NCI-H1930 (cell line): ENCODE data around the gene VSTM4.

Experiments
- DNase-seq, 2 experiments: peaks; one replicate each; lab custom pipeline; 2025; lab: John Stamatoyannopoulos, UW

The VSTM4 gene

DNA sequence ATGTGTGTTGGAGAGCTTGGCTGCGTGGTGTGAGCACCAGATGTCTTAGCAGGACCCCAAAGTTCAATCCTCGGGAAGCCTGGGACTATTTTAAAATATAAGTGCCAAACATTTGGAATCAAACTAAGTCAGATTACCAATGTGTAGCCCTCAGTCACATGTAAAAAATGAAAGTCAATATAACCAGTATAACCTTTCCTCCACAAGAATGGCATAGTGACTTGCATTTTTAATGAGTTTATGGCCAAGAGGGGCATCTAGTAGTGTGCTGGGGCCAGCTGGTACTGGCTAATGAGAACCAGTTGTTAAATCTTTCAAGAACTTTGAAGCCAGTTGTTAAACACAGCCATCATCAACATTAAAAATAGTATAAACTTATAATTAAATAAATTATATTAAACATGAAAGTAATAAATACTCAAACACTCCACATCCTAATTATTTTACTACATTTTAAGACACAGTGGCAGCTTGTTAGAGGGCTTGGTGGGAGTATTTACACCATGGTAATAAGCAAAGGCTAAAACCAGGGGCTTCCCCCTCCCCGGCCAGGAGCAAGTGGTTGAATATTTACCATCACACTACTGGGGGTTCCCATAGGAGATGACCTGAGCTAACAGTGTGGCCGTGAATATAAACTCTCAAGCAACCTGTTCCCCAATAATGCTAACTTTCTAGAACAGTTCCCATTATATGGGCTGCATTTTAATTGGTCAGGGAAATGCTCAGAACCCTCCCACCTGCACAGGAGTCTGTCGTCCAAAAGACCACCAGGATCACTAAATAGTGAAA is 26.4 kb upstream of the VSTM4 start:
- DNase-seq, result no peak

DNA sequence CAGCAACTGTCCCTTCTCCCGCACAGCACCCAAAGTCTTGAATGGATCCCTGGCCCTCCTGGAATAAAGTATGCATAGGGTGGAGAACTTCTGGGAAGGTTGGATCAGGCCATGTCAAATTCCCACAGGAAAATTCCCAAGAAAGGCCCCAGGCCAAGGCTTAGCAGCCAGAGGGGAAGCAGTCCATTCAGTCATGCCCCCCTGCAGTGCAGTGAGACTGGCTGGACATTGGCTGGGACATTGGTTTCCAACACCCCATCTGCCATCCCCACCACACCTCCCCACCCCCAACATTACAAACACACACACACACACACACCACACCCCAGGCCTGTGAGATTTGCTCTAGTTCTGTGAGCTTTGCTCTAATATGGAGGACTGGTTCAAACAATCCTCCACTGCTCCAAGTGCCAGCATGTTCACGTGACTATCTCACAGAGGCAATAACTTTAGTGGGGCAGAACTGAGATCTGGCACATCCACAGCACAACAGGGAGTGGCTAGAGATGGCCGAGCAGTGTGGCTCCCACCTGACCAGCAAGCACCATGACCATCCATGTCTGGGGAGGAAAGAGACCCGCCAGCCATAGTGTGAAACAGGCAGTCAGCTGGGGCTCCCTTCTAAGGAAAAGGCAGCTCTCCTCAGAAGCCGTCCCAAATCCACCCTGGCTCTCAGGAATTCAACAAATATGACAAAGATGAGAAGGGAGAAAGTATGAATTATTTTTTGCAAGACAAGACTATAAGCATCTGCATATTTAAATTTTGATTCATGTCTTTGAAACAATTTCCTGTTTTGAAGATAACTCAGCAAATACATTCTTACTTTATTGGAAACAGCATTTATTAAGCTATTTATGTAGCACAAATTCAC is 25.2 kb upstream of the VSTM4 start:
- DNase-seq, result no peak

DNA sequence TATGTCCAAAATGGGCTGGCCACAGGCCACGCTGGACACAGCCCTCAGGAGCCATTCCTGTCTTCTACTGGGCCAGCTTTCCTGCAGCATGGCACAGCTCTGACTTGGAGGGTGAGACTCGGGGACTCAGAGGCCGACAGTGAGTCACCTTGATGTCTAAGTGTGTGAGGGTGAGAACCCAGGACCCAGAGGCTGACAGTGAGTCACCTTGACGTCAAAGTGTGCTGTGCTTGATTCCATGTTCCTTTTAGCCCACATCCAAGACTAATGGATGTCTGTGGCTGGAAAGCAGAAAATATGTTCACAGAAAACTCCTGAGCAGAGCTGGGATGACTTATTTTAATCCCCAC is 24.5 kb upstream of the VSTM4 start:
- DNase-seq, result no peak

DNA sequence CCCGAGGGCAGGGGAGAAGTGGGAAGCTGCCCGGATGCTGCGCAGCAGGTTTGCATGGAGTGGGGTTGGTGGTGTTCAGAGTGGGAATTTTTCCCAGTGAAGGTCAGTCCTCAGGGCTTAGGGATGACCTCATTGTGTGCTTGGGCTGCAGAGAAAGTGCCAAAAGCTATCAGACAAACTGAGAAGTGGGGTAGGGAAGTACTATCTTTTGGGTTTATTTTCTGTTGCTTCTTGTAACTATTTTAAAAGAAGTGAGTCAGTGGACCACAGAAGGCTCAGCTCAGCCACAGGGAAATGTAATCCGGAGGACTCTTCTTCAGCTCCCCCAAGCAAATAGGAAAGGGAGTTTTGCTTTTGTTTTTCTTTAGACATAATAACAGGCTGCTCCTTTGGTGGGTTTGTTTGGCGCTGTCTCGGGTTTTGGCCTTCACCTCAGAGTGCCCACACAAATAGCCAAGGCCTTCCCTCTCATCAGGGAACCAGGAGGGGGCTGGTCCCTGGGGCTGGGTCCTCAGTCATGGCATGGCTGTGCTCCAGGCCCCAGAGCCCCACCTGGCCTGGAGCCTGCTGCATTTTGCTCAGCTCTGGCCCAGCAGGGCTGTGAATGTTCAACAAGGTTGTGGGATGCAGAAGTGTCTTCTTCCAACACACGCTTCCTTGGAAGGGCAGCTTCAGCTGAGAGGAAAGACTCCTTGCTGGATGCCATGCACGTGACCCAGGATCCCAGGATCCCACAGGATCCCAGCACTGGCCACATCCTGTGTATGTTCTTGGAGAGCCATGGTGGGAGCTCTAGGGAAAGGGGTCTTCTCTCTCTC is 23.9 kb upstream of the VSTM4 start:
- DNase-seq, result no peak

DNA sequence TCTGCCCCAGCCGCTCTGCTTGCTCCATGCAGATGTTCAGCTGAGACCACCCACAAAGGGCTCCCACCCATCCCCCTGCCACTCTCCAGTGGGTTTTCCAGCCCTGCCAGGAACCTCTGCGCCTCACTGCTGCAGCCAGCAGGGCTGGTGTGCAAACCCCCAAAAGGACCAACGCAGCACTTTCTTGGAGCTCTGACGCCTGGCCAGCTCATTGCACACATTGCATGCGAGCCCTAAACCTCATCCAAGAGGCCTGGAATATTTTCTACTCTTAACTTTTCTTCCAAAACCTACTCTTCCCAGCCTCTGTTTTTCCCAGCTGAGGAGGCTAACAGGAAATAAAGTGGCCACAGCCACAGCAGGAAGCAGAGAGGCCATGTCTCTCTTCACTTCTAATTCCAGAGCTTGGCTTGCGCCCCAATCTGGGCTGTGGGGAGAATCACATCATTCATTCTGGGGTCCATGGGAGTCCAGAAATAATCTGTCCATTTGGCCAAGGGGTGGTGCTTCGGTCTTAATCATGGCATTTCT is 23.1 kb upstream of the VSTM4 start:
- DNase-seq, result no peak

DNA sequence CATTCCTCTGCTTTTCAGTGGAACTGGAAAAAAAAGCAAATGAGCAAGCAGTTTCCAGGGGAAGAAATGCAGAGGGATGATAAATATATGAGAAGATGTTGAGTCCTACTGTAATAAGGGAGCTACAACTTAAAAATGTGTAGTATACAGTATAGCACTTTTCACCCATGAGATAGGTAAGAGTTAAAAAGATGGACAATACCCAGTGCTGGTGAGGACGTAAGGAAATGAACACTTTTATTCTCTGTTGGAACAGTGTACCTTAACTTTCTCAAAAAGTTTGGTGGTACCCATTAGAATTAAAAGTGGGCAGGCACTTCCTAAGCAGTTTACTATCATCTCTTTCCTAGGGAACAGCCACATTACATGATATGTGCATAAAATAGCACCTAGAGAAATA is 21.2 kb upstream of the VSTM4 start:
- no peak for DNase-seq

DNA sequence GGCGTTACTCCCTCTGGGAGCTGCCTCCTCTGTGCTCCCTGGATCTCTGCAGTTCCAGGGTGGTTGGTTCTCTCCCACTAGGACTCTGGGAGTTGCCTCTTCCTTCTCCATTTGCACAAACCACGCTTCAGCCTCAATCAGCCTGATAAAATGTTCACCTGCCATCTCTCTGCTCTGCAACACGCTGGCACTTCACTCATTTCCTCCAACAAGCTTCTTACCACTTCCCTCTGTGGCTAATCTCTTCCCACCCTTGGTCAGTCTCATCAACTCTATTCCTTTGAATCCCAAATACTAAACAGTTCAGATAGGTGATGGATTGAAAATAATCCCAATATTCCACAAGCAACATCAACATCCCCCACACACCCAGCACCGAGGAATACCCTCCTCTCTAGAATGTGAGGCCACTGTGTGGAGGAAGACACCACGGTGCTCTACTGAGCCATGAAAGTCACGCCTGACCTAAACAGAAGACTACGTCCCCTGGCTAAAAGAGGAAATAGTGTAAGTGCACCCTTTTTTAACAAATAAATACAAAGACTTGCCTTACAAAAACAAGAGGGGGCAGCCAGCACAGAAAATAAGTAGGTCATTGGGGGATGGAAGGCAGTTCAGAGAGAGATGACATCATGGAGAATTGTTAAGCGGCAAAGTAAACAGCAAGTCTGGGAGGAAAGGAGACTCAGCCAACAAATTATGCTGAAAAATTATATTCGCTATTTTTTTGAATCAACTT is 20.4 kb upstream of the VSTM4 start:
- no peak for DNase-seq

DNA sequence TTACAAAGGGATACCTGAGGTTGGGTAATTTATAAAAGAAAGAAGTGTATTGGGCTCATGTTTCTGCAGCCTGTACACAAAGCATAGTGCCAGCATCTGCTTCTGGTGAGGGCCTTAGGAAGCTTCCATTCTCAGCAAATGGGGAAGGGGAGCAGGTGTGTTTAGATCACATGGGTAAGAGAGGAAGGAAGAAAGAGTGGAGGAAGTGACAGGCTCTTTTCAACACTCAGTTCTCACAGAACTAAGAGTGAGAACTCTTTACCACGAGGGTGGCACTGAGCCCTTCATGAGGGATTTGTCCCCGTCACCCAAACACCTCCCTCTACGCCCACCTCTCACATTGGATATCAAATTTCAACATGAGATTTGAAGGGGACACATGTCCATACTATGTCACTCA is 19.0 kb upstream of the VSTM4 start:
- no peak for DNase-seq

DNA sequence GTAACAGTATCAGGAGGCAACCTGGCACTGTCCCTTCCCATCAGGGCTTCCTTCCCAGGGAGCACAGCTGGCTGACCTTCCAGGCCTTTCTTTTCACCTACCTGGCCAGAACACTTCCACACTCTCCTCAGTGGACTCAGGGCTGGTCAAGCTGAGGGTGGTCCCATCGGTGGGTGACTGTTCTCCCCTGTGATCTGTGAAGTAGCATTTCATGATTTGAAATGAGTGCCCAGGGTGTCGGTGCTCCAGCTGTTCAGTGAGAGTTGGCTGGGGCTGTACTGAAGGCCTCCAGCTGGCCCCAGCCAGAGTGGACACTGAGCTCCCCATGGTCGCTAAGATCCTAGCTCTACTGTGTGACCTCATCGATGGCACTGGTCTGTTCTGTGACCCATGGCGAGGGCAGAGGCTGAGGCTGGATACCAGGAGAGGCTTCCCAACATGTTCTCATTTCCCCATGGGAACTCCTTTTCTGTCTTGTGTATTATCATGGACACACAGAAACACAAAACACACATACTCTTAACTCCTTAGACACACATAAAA is 18.5 kb upstream of the VSTM4 start, which contains the start of gene FAM170B:
Gene FAM170B, minus strand, starts transcription at position 316 of the 543 bp plus-strand sequence. Its CDS starts 103 bp downstream, at position 213.
- no peak for DNase-seq

DNA sequence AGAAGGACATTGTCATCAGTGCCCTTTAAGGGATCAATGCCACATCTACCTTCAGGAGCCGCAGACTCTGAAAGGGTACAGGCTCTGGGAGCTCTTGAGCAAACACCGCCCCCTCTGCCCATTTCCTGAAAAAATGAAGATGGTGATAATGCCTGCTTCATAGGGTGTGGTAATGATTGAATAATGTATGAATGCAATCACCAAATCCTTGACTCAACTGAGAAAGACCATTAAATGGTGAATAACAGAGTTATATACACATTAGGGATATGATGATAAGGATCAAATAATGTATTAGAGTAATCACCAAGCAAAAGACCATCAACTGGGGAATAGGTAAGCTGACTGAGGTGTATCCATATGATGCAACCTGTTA is 17.0 kb upstream of the VSTM4 start:
- DNase-seq, result no peak

DNA sequence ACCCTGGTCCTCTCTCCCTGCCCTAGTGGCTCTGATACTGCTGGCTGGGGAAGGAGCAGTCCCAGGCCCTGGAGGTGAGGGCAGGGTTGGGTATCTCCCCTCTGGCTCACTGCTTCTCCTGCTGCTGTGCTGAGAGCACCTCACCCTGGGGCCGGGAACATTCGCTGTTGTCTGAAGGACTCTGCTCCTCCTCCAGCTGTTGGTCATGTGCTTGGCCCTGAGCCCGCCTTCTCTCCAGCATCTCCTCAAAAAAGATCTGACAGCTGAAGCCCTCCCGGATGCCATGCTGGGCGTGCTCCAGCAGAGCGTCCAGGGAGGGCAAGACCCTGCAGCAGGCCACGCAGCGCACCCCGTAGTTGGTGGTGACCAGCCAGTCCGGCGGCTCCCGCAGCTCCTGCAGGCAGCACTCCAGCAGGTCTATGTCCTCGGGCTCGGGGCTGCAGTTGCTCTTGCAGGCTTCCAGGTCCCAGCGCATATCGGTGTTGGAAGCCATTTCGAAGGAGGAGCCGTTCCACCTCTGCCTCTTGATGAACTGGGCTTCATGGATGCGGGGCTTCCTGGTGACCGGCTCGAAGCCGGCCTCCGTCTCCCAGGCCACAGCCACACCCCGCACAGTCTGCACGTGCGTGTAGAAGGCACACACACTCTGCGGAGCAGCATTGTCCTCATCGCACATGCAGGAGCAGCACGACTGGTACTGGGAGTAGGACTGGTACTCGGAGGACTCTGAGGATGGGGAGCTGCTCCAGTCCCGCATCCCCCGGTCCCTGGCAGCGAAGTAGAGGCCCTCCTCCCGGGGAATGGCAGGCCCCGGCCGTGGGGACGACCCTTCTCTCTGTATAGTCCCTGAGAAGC is 16.4 kb upstream of the VSTM4 start:
- no peak for DNase-seq

DNA sequence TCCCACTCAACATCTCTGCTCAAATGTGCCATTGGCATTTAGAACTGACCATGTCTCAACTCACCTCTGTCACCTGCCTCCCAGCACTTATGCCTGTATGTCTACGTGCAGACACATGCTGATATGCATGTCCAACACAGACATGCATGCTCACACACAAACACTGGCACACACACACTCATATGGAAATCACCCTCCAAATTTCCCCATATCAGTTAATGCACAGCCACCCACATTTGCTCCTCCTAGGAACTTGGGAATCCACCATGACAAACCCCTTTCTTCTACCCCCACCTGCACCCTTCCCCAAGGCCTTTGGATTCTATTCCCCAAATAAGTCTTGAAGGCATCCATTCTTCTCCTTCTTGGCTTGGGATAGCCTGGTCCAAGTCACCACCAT is 14.1 kb upstream of the VSTM4 start:
- no peak for DNase-seq

DNA sequence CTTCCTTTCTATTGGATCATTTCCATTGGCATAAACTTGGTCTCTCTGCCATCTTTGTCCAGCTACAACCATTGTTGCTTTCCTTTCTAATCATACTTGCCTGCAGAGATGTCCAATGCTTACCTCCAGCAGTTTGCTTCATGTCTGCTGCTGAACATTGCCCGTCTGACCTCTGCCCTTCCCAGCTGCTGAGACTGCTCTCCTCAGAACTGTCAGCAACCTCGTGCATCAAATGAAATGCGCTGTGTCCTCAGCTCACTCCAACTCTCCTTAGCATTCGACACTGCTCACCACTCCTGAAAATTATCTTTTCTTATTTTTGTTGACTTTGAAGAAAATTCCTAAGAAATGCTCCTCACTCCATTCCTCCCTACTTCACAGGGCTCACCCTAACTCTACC is 13.5 kb upstream of the VSTM4 start:
- no peak for DNase-seq

DNA sequence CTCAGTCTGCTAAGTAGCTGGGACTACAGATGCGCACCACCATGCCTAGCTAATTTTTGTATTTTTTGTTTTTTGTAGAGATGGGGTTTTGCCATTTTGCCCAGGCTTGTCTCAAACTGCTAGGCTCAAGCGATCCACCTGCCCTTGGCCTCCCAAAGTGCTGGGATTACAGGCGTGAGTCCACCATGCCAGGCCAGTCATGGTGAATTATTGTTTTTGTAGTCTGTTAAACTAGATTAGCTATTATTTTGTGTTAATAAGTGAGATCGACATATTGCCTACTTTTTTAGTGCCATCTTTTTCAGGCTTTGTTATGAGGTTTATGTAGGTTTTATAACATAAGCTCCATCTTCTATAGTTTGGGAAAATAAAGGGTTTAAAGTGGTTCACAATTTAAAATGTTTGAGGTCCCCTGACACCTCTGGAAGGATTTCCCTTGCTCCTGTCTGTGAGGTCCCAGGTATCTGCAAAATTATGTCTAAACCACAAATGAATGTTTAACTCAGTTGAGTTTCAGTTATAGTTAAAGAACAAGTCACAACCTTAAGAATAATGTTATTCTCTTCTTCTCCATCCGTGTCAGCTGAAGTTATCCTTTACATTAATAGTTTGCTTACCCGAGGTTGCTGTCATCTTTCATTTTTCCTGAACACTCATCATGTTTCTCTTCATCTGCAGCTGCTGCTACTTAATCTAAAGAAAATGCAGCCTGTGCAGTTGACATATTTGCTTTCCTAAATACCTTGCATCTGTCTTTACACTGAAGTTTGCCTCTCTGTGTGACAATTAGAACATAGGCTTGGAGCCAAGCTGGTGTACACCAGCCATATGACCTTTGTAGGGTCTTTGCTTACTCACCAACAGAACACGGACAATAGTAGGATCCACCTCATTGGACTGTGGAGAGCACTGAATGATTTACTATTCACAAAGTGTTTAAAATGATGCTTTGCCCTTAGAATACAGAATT is 8.9 kb upstream of the VSTM4 start:
- no peak for DNase-seq

DNA sequence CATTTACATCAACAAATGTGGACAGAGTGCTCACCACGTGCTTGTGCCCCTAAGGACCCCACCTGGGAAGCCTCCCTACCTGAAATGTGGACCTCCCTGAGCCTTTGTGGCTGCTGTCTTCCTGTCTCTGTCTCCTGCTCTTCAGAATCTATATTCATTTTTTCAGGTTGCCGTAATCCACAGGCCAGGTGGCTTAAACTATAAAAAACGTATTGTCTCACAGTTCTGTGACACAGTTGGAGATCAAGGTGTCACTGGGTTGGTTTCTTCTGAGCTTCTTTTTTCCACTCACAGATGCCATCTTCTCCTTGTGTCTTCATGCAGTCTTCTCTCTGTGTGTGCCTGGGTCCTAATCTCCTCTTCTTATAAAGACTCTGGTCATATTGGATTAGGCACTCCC is 5.6 kb upstream of the VSTM4 start:
- DNase-seq, result no peak

DNA sequence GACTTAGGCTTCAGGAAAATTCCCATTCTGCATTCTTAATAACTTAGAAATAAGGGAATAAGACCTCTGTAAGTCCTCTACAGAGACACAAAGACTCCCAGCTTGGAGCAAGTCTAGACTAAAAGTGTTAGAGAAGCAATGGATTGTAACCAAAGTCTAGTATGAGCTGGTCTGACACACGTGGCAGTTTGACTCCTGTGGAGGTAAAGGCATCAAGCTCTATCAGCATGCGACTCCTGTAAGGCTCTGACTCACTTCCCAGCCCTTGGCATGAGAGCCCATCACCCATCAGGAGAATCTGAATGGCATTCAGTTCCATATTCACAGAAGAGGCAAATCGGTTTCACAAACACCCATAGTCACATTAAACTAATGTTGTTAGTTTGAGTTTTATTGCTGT is 4.4 kb upstream of the VSTM4 start:
- no peak for DNase-seq

DNA sequence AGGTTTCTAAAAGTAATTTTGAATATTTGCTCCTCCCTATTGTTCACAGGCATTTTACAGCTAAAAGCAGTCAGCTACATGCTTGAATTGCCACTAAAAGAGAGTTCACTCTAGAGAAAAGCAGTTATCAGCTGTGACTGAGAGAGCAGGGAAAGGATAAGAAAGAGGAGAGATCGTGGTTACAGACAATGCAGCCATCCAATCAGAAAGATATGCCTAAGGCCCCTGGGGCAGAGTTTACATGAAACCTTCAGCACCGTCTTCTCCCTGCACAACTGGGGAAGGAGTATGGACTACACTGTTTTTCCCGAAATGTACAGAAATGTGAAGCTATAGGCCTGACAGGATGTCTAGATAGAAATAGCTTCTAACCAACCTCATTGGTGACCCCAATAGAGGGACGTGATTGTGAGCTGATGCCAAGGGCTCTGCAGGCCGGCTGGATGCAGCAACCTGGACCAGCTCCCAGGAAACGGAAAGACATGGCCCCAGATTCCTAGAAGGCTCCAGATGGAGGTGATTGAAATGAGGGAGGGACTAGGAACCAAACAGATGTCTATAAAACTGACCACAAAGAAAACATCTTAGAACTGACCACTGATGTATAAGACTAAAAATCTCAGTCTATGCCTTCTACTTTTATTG is 3.2 kb upstream of the VSTM4 start:
- no peak for DNase-seq

DNA sequence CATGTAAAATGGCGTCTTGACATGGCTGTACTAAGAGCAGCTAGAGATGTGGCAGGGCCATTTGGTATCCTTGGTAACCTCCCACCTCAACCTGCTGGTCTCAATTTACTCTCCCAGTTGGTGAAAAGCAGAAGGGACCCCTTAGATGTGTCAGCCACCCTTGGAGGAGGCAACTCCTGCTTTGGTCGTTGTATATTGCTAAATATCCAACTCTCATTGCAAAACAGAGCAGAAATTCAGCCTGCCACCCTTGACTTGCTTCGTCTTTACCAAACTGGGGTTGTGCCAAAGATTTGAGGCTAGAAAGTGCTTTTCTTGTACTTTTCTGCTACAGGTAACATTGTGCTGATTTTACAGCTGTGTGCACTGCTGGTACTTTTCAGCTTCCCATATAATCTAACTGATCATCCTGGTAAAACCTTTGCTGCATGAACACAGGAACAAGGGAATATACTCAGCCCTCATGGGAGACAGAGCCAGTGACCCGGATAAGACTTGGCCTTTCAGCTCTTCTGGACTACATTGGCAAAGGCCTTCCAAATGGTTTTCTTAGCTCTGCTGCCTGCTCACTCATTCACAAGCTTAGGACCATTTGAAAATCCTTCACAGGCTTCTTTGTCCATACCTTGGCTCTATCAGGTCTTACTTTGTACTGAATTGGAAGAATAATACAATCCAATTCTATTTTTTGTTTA is 2.2 kb upstream of the VSTM4 start:
- DNase-seq, result no peak
